ENCODE measurements around the gene GCH1. TPM values are rescaled to one million over a fixed set of nuclear protein-coding genes. Genes with fewer than 3 reads are reported as not detected.

GCH1 gene
- total RNA-seq, 4 donors from 2014 or later = 2.2 to 5.0 (median 3.7) TPM

- peaks cover 0 to 20% (median 0%) of the 10 kb centered on the region in 3 donors for H3K9me3 ChIP-seq
- TF ChIP-seq POLR2A (IDR thresholded peaks at IDR 0.05) (no peak), CTCF (IDR thresholded peaks at IDR 0.05) (no peak), EP300 (IDR thresholded peaks at IDR 0.05) (no peak), POLR2AphosphoS5 (IDR thresholded peaks at IDR 0.05) (no peak)
- no peaks in the 10 kb centered on the region for H3K4me1 ChIP-seq
- no peak for ATAC-seq
- no peak overlapping the region for H3K27ac ChIP-seq
- H3K36me3 ChIP-seq = no peaks in the 10 kb centered on the region
- H3K27me3 ChIP-seq = no peaks in the 10 kb centered on the region
- H3K4me3 ChIP-seq = no peak overlapping the region
These were observed 79.9 kb downstream of the GCH1 start for GRCh38 chr14:54822685-54823084.

- 18 to 68% methylated on average over 6 to 13 of the region's 14 CpGs for WGBS, 2 donors (ENCODE audit: low coverage in 1 of 2)
- H3K36me3 ChIP-seq = no peaks in the 10 kb centered on the region
- no peak for ATAC-seq
These were observed 84.2 kb downstream of the GCH1 start for GRCh38 chr14:54818201-54819133.

GRCh38 chr14:54817506-54817905, 85.1 kb downstream of the GCH1 start:
- no peak for TF ChIP-seq POLR2AphosphoS5 (IDR thresholded peaks at IDR 0.05)
- no peak for TF ChIP-seq EP300 (IDR thresholded peaks at IDR 0.05)
- no peak for TF ChIP-seq CTCF (IDR thresholded peaks at IDR 0.05)
- no peak for TF ChIP-seq POLR2A (IDR thresholded peaks at IDR 0.05)
- no peaks in the 10 kb centered on the region for H3K36me3 ChIP-seq
- no peak overlapping the region for H3K27ac ChIP-seq
- no peaks in the 10 kb centered on the region for H3K9me3 ChIP-seq
- H3K27me3 ChIP-seq = no peaks in the 10 kb centered on the region
- WGBS, 2 donors (ENCODE audit: low coverage in 1 of 2) = 96 to 100% methylated on average over 5 of the region's 5 CpGs
- no peak for ATAC-seq
- H3K4me1 ChIP-seq = no peaks in the 10 kb centered on the region
- H3K4me3 ChIP-seq = no peak overlapping the region

More at GRCh38 chr14:54818201-54819133, 84.2 kb downstream of the GCH1 start:
- H3K27me3 ChIP-seq = no peaks in the 10 kb centered on the region
- no peak overlapping the region for H3K4me3 ChIP-seq
- H3K27ac ChIP-seq = no peak overlapping the region
- peaks cover 0 to 6% (median 0%) of the 10 kb centered on the region in 3 donors for H3K9me3 ChIP-seq
- TF ChIP-seq POLR2A (IDR thresholded peaks at IDR 0.05) = no peak
- TF ChIP-seq CTCF (IDR thresholded peaks at IDR 0.05) = no peak
- no peak for TF ChIP-seq EP300 (IDR thresholded peaks at IDR 0.05)
- TF ChIP-seq POLR2AphosphoS5 (IDR thresholded peaks at IDR 0.05) = no peak
- H3K4me1 ChIP-seq = no peaks in the 10 kb centered on the region

GRCh38 chr14:54816450-54816849, 86.2 kb downstream of the GCH1 start:
- no peaks in the 10 kb centered on the region for H3K27me3 ChIP-seq
- ATAC-seq = no peak
- 78 to 80% methylated on average over 1 of the region's 1 CpG for WGBS, 2 donors (ENCODE audit: low coverage in 1 of 2)
- no peaks in the 10 kb centered on the region for H3K9me3 ChIP-seq
- H3K4me3 ChIP-seq = no peak overlapping the region
- no peak overlapping the region for H3K27ac ChIP-seq
- no peaks in the 10 kb centered on the region for H3K4me1 ChIP-seq
- TF ChIP-seq POLR2AphosphoS5 (IDR thresholded peaks at IDR 0.05) (no peak), POLR2A (IDR thresholded peaks at IDR 0.05) (no peak), CTCF (IDR thresholded peaks at IDR 0.05) (no peak), EP300 (IDR thresholded peaks at IDR 0.05) (no peak)
- H3K36me3 ChIP-seq = no peaks in the 10 kb centered on the region

GRCh38 chr14:54815515-54815914, 87.1 kb downstream of the GCH1 start:
- Histone ChIP-seq H3K27me3 (no peaks in the 10 kb centered on the region), H3K27ac (no peak overlapping the region), H3K4me3 (no peak overlapping the region), H3K36me3 (no peaks in the 10 kb centered on the region), H3K4me1 (no peaks in the 10 kb centered on the region), H3K9me3 (no peaks in the 10 kb centered on the region)
- no peak for ATAC-seq
- no peak for TF ChIP-seq EP300 (IDR thresholded peaks at IDR 0.05)
- no peak for TF ChIP-seq POLR2A (IDR thresholded peaks at IDR 0.05)
- no peak for TF ChIP-seq POLR2AphosphoS5 (IDR thresholded peaks at IDR 0.05)
- TF ChIP-seq CTCF (IDR thresholded peaks at IDR 0.05) = no peak
- WGBS, 2 donors (ENCODE audit: low coverage in 1 of 2) = 83 to 100% methylated on average over 1 to 2 of the region's 6 CpGs

Data from gastroesophageal sphincter (tissue), 4 donors.